Neural progenitor cell (in vitro differentiated cells): ENCODE measurements around the gene KCNH1. TPM values are rescaled to one million over a fixed set of nuclear protein-coding genes. Genes with fewer than 3 reads are reported as not detected.

Experiments used
- DNase-seq: peaks from one replicate; pipeline ENCODE4 v3.0.0-alpha.2; 2016; ENCODE audit warnings: low spot score
- H2AFZ ChIP-seq: fragments of 200-600 bp; sonication (generic); replicated peaks from 2 replicates; pipeline ENCODE4 v1.6.1; 2016; ENCODE audit warnings: antibody characterized with exemption
- H3F3A ChIP-seq: fragments of 200-600 bp; sonication (generic); 2 replicates; pipeline ENCODE4 v1.6.1; 2016; ENCODE audit warnings: antibody characterized with exemption, low read depth
- H3K27ac ChIP-seq: fragments of 200-600 bp; sonication (generic); 2 replicates; pipeline ENCODE4 v1.5.1; 2016; ENCODE audit warnings: mild to moderate bottlenecking
- H3K27me3 ChIP-seq: fragments of 200-600 bp; sonication (generic); 2 replicates; pipeline ENCODE4 v1.6.1; 2016; ENCODE audit warnings: mild to moderate bottlenecking, moderate library complexity
- H3K36me3 ChIP-seq: fragments of 200-600 bp; sonication (generic); 2 replicates; pipeline ENCODE4 v1.5.1; 2016
- H3K4me1 ChIP-seq: fragments of 200-600 bp; sonication (generic); 2 replicates; pipeline ENCODE4 v1.6.1; 2016; ENCODE audit warnings: mixed run types
- H3K4me2 ChIP-seq: fragments of 200-600 bp; sonication (generic); 2 replicates; pipeline ENCODE4 v1.6.1; 2016
- H3K4me3 ChIP-seq: fragments of 200-600 bp; sonication (generic); 2 replicates; pipeline ENCODE4 v1.5.1; 2016
- H3K79me2 ChIP-seq: fragments of 200-600 bp; sonication (generic); 2 replicates; pipeline ENCODE4 v1.6.1; 2016; ENCODE audit warnings: low read depth
- H3K9ac ChIP-seq: fragments of 200-600 bp; sonication (generic); 2 replicates; pipeline ENCODE4 v1.6.1; 2016
- H3K9me3 ChIP-seq: fragments of 200-600 bp; sonication (generic); 2 replicates; pipeline ENCODE4 v1.5.1; 2016; ENCODE audit warnings: low read depth
- H4K20me1 ChIP-seq: fragments of 200-600 bp; sonication (generic); 2 replicates; pipeline ENCODE4 v1.6.1; 2016; ENCODE audit warnings: low read depth
- H3K27ac Mint-ChIP-seq: 3 replicates; pipeline ENCODE4 v1.8.0; 2021; ENCODE audit warnings: mixed read lengths
- H3K27me3 Mint-ChIP-seq: 2 replicates; pipeline ENCODE4 v1.8.0; 2022; ENCODE audit warnings: low read depth, mild to moderate bottlenecking, inconsistent platforms, moderate library complexity, mixed read lengths; ENCODE audit not compliant: insufficient read depth
- H3K36me3 Mint-ChIP-seq: 3 replicates; pipeline ENCODE4 v1.8.0; 2021; ENCODE audit warnings: mixed read lengths
- H3K4me1 Mint-ChIP-seq: 3 replicates; pipeline ENCODE4 v1.8.0; 2021; ENCODE audit warnings: mixed read lengths
- H3K4me3 Mint-ChIP-seq: 3 replicates; pipeline ENCODE4 v1.8.0; 2021; ENCODE audit warnings: mild to moderate bottlenecking, moderate library complexity, mixed read lengths
- H3K9me3 Mint-ChIP-seq: 3 replicates; pipeline ENCODE4 v1.8.0; 2020; ENCODE audit warnings: mixed read lengths
- CTCF ChIP-seq: fragments of 200-600 bp; sonication (generic); IDR thresholded peaks from 2 replicates; pipeline ENCODE4 v1.5.1; 2017; ENCODE audit warnings: antibody characterized with exemption, mild to moderate bottlenecking
- EZH2 ChIP-seq: fragments of 200-600 bp; sonication (generic); IDR thresholded peaks from 2 replicates; pipeline ENCODE4 v1.6.1; 2017; ENCODE audit warnings: antibody characterized with exemption, mild to moderate bottlenecking, moderate library complexity
- EZH2phosphoT487 ChIP-seq: fragments of 200-600 bp; sonication (generic); IDR thresholded peaks from 2 replicates; pipeline ENCODE4 v1.6.1; 2017; ENCODE audit warnings: antibody characterized with exemption
- total RNA-seq: library from RNA; depleted of rRNA; stranded (reverse); fragments of >200 nt; gene quantifications from 2 replicates; pipeline ENCODE4 v1.2.3, GENCODE V29; 2015; ENCODE audit warnings: low replicate concordance

The KCNH1 gene
- total RNA-seq, 1 donor from 2014 or later: 1.6 TPM

DNA sequence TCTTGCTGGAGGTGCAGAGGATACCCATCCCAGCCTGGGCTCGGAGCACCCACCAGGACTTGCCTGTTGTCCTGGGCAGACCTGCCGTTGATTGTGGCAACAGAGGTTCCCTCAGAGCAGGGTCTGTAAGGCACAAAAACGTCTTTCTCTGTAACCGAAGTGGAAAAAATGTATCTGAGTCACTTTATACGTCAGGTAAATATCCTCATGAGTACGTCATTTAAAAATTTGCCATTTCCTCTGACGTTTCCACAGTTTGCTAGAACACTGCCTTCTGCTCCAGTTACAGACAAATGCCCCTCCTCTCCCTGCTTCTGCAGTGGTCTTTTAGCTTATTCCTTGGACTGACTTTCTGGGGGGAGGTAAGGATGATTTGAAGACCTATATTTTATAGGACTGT is 478.4 kb downstream of the KCNH1 start:
- Mint-ChIP-seq H3K27ac (no peak overlapping the region), H3K27me3 (no peaks in the 10 kb centered on the region), H3K36me3 (no peaks in the 10 kb centered on the region), H3K4me1 (no peaks in the 10 kb centered on the region), H3K9me3 (peaks cover 3% of the 10 kb centered on the region), H3K4me3 (no peak overlapping the region)
- Histone ChIP-seq H3K27me3 (no peaks in the 10 kb centered on the region), H3K36me3 (no peaks in the 10 kb centered on the region), H3K9ac (no peak overlapping the region), H3K9me3 (no peaks in the 10 kb centered on the region), H3K79me2 (no peaks in the 10 kb centered on the region), H3K4me1 (peaks cover 11% of the 10 kb centered on the region), H4K20me1 (no peaks in the 10 kb centered on the region), H3K27ac (peak overlapping the region; percentile 46), H3K4me3 (no peak overlapping the region), H2AFZ (no peak overlapping the region), H3F3A (no peaks in the 10 kb centered on the region), H3K4me2 (no peak overlapping the region)
- no peak for DNase-seq
- no peak for TF ChIP-seq EZH2phosphoT487
- no peak for TF ChIP-seq CTCF
- no peak for TF ChIP-seq EZH2

DNA sequence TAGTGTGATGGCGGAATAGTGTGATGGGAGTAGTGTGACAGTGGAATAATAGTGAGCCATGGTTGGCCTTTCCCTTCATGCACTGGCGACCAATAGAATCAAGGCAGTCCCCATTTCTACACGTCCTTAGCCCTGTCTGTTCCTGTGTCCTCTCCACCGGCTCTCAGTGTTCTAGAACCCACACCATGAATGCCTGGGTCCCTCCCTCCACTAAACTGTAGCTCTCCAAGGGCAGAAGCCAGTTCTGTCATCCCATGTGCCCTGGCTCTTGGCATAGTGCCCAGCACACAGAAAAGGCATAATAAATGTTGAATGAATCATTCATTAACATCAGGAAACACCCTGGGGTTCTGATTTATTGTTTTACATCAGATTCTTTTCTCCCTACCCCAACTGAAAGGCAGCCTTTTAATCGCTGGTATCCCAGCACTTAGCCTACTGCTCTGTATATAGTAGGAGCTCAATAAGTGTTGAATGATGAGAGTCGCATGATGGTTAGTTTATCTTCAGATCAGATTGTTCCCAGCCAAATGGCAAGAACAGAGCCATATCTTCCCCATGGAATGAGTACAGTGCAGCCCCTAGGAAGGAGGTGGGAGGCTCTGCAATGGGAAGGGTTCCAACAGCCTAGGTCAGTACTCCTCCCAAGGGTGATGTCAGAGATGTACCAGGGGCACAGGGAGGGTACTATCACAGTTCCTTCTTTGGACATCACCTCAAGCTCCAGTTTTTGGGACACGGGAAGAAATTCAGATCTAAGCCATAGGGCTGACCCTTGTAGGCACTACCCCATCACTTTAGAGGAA is 479.6 kb downstream of the KCNH1 start:
- Mint-ChIP-seq H3K27ac (no peak overlapping the region), H3K4me3 (no peak overlapping the region)
- TF ChIP-seq EZH2phosphoT487 (no peak), EZH2 (no peak), CTCF (no peak)

DNA sequence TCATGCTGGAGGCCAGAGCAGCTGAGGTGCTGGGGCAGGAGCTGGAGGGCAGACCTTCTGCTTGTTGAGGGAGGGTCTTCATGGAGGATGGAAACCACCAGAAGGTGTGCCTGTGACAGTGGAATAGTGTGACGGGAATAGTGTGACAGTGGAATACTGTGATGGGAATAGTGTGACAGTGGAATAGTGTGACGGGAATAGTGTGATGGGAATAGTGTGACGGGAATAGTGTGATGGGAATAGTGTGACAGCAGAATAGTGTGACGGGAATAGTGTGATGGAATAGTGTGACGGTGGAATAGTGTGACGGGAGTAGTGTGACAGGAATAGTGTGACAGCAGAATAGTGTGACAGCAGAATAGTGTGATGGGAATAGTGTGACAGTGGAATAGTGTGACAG is 480.2 kb downstream of the KCNH1 start:
- TF ChIP-seq EZH2 (no peak), EZH2phosphoT487 (no peak), CTCF (no peak)
- DNase-seq: peak; percentile 9
- no peak overlapping the region for H3K9ac ChIP-seq
- no peaks in the 10 kb centered on the region for H3F3A ChIP-seq
- no peaks in the 10 kb centered on the region for H3K36me3 Mint-ChIP-seq
- H3K4me3 ChIP-seq: no peak overlapping the region
- no peaks in the 10 kb centered on the region for H3K4me1 Mint-ChIP-seq
- H3K4me2 ChIP-seq: no peak overlapping the region
- no peaks in the 10 kb centered on the region for H4K20me1 ChIP-seq
- H3K27ac ChIP-seq: no peak overlapping the region
- no peak overlapping the region for H3K4me3 Mint-ChIP-seq
- H3K9me3 Mint-ChIP-seq: no peaks in the 10 kb centered on the region
- H3K27ac Mint-ChIP-seq: no peak overlapping the region
- H3K4me1 ChIP-seq: peaks cover 11% of the 10 kb centered on the region
- H3K9me3 ChIP-seq: no peaks in the 10 kb centered on the region
- H3K36me3 ChIP-seq: no peaks in the 10 kb centered on the region
- no peaks in the 10 kb centered on the region for H3K27me3 Mint-ChIP-seq
- no peak overlapping the region for H2AFZ ChIP-seq
- no peaks in the 10 kb centered on the region for H3K79me2 ChIP-seq
- no peaks in the 10 kb centered on the region for H3K27me3 ChIP-seq

More for the DNA sequence above, 479.6 kb downstream of the KCNH1 start:
- H3F3A ChIP-seq: no peaks in the 10 kb centered on the region
- no peak overlapping the region for H3K4me3 ChIP-seq
- peaks cover 11% of the 10 kb centered on the region for H3K4me1 ChIP-seq
- no peak for DNase-seq
- no peaks in the 10 kb centered on the region for H3K79me2 ChIP-seq
- H3K27me3 ChIP-seq: no peaks in the 10 kb centered on the region
- Mint-ChIP-seq H3K27me3 (no peaks in the 10 kb centered on the region), H3K4me1 (no peaks in the 10 kb centered on the region), H3K9me3 (no peaks in the 10 kb centered on the region), H3K36me3 (no peaks in the 10 kb centered on the region)
- no peaks in the 10 kb centered on the region for H3K9me3 ChIP-seq
- H3K27ac ChIP-seq: no peak overlapping the region
- H3K36me3 ChIP-seq: no peaks in the 10 kb centered on the region
- H3K9ac ChIP-seq: no peak overlapping the region
- H4K20me1 ChIP-seq: no peaks in the 10 kb centered on the region
- no peak overlapping the region for H3K4me2 ChIP-seq
- no peak overlapping the region for H2AFZ ChIP-seq
